Stimulated activated CD4-positive, alpha-beta T cell treated with anti-CD3 and anti-CD28 coated beads, Interleukin-2, amount 100 ng/mL, for 24 hours (primary cell): ENCODE measurements around the gene DHX35.

ENCODE experiments used
- DNase-seq, 2 donors: peaks; one replicate each; pipeline ENCODE4 v3.0.0-alpha.2; 2020

DHX35 gene

GRCh38 chr20:39069976-39070375 lies 107.8 kb downstream of the DHX35 start:
- DNase-seq: no peak

GRCh38 chr20:39070484-39071231 lies 108.5 kb downstream of the DHX35 start:
- DNase-seq: no peak

GRCh38 chr20:39072132-39072531 lies 110.0 kb downstream of the DHX35 start:
- DNase-seq: no peak

GRCh38 chr20:39072653-39073052 lies 110.5 kb downstream of the DHX35 start:
- DNase-seq: no peak

GRCh38 chr20:39075731-39076130 lies 113.6 kb downstream of the DHX35 start:
- no peak for DNase-seq

- DNase-seq: no peak
Measured at GRCh38 chr20:39076958-39077357, 114.8 kb downstream of the DHX35 start.

- DNase-seq: no peak
Measured at GRCh38 chr20:39080326-39080725, 118.2 kb downstream of the DHX35 start.

- DNase-seq: peak; percentile 89
Measured at GRCh38 chr20:39081255-39081654, 119.1 kb downstream of the DHX35 start.

- DNase-seq: no peak
Measured at GRCh38 chr20:39082622-39083398, 120.7 kb downstream of the DHX35 start.

- no peak for DNase-seq
Measured at GRCh38 chr20:39083761-39084160, 121.6 kb downstream of the DHX35 start.

- no peak for DNase-seq
Measured at GRCh38 chr20:39089029-39089428, 126.9 kb downstream of the DHX35 start.
